Measurements from ENCODE around the gene CSNK2A1. TPM values are rescaled to one million over a fixed set of nuclear protein-coding genes. Genes with fewer than 3 reads are reported as not detected.

CSNK2A1 gene
- total and polyA plus RNA-seq, 2 donors (not counting 3 experiments of a cell fraction or from before 2014, with no cell fraction given): 68.4 to 142 TPM

DNA sequence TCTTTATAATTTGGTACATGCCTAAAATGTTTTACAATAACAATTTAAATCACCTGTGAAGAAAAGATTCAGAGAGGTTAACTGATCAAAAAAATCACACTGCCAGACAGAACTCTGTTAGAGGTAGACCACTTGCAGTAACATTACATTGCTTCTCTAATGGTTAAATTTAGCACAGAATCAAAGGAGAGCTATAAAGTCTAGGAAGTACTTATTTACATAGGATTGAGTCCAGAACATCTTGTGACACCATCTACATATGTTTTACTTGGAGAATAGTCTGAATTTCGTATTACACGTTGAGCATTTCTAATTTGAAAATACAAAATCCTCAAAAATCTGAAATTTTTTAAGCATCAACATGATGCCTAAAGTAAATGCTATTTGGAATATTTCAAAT is 64.1 kb downstream of the CSNK2A1 start:
- BruUV-seq (replicated peaks): no TSS peak
- no peak overlapping the region for H3K27ac ChIP-seq (ENCODE audit: insufficient read depth, low read depth, low read length)
- TF ChIP-seq MYC (IDR thresholded peaks at IDR 0.05; ENCODE audit: low read depth, low read length) (no peak), POLR2AphosphoS5 (IDR thresholded peaks at IDR 0.05; ENCODE audit: insufficient read depth, low read depth, low read length) (no peak), GATA2 (IDR thresholded peaks at IDR 0.05; ENCODE audit: insufficient read depth, insufficient read length, low read depth, low read length) (no peak), EZH2 (IDR thresholded peaks at IDR 0.05; ENCODE audit: borderline replicate concordance, low read depth, low read length, severe bottlenecking) (no peak), POLR2A (IDR thresholded peaks at IDR 0.05; ENCODE audit: low read depth, low read length) (no peak), JUN (IDR thresholded peaks at IDR 0.05; ENCODE audit: borderline replicate concordance, insufficient read depth, insufficient read length, low read depth) (no peak), FOS (IDR thresholded peaks at IDR 0.05; ENCODE audit: borderline replicate concordance, insufficient read depth, low read length) (no peak)
- TF ChIP-seq, protein P1, sequence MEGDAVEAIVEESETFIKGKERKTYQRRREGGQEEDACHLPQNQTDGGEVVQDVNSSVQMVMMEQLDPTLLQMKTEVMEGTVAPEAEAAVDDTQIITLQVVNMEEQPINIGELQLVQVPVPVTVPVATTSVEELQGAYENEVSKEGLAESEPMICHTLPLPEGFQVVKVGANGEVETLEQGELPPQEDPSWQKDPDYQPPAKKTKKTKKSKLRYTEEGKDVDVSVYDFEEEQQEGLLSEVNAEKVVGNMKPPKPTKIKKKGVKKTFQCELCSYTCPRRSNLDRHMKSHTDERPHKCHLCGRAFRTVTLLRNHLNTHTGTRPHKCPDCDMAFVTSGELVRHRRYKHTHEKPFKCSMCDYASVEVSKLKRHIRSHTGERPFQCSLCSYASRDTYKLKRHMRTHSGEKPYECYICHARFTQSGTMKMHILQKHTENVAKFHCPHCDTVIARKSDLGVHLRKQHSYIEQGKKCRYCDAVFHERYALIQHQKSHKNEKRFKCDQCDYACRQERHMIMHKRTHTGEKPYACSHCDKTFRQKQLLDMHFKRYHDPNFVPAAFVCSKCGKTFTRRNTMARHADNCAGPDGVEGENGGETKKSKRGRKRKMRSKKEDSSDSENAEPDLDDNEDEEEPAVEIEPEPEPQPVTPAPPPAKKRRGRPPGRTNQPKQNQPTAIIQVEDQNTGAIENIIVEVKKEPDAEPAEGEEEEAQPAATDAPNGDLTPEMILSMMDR (IDR thresholded peaks at IDR 0.05; ENCODE audit: extremely low read depth in 1 of 2, insufficient read depth in 1 of 2, low read depth in 1 of 2, low read length in 2 of 2): no peak
- TF ChIP-seq, protein P2, sequence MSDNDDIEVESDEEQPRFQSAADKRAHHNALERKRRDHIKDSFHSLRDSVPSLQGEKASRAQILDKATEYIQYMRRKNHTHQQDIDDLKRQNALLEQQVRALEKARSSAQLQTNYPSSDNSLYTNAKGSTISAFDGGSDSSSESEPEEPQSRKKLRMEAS (IDR thresholded peaks at IDR 0.05; ENCODE audit: insufficient read depth, insufficient read length): no peak
- peaks cover 10 to 18% of the 10 kb centered on the region in 2 experiments for H3K36me3 ChIP-seq (ENCODE audit: control insufficient read depth in 2 of 2, extremely low read depth in 1 of 2, insufficient read depth in 2 of 2, low read length in 2 of 2)
- POLR2A ChIA-PET: no interaction called here
- DNase-seq (ENCODE audit: low read depth, low spot score) (peak; percentile 30), FAIRE-seq (peak; percentile 73)
- intact Hi-C loops (cut with micrococcal nuclease) (loop anchor here (1.0 kb wide), 3 partner anchors 17 to 125 kb away; partner anchors contain the start of gene TBC1D20), dilution Hi-C loops (cut with MboI; ENCODE audit: extremely low pct_ligation_motif_present, low sequenced_read_pairs) (no loop called here)
- peaks cover 5% of the 10 kb centered on the region for H4K20me1 ChIP-seq (replicated peaks; ENCODE audit: control insufficient read depth, extremely low read depth, insufficient read depth, low read length)
- peak overlapping the region; percentile 19 for H3K4me2 ChIP-seq (ENCODE audit: insufficient read depth, low read length)
- H3K9me1 ChIP-seq (replicated peaks; ENCODE audit: control insufficient read depth, extremely low read depth, insufficient read depth, low read length): no peaks in the 10 kb centered on the region
- peaks cover 7% of the 10 kb centered on the region for H3K4me1 ChIP-seq (ENCODE audit: control insufficient read depth, extremely low read depth, insufficient read depth, low read length)
- CTCF ChIA-PET: interaction anchor here (0.6 to 2.8 kb wide), 12 partner anchors 9 to 260 kb away, joined by 3 to 29 read pairs (median 4); no protein-coding TSS in a partner anchor
- no peaks in the 10 kb centered on the region for H3K9me3 ChIP-seq (replicated peaks; ENCODE audit: control insufficient read depth, insufficient read depth, low read length)
- H3K27me3 ChIP-seq (ENCODE audit: control insufficient read depth in 2 of 2, insufficient read depth in 2 of 2, low read length in 2 of 2): no peaks in the 10 kb centered on the region
- no peak overlapping the region for H3K9ac ChIP-seq (replicated peaks; ENCODE audit: extremely low read depth, insufficient read depth, low read length)
- no peak overlapping the region for H2AFZ ChIP-seq (ENCODE audit: low read depth, low read length)
- H3K4me3 ChIP-seq (replicated peaks in 1 of 3; ENCODE audit: insufficient read depth in 1 of 3, low read depth in 1 of 3, low read length in 3 of 3): no peak overlapping the region
- no peaks in the 10 kb centered on the region for H3K79me2 ChIP-seq (ENCODE audit: control insufficient read depth, insufficient read depth, low read length)

All from endothelial cell of umbilical vein (primary cell).